Upper lobe of left lung (tissue), 6 donors: ENCODE measurements around the gene MBD3L2B. TPM values are rescaled to one million over a fixed set of nuclear protein-coding genes. Genes with fewer than 3 reads are reported as not detected.

Experiments
- ATAC-seq, 2 donors: fragments of 200-7000 bp; cut with Tn5 transposase; one replicate each; pipeline ENCODE4 v1.9.1; 2022; ENCODE audit warnings: mild to moderate bottlenecking in 2 of 2, moderate library complexity in 2 of 2; ENCODE audit not compliant: low FRiP score in 2 of 2
- DNase-seq, 2 donors: peaks; one replicate each; pipeline ENCODE4 v3.0.0-alpha.2; 2019 to 2020
- H3K27ac ChIP-seq, 4 donors: fragments of 200-600 bp; sonication (generic); one replicate each; pipeline ENCODE4 v1.5.1; 2016 to 2019
- H3K27me3 ChIP-seq, 4 donors: fragments of 200-600 bp; sonication (generic); one replicate each; pipeline ENCODE4 v1.5.1; 2017 to 2019
- H3K36me3 ChIP-seq, 4 donors: fragments of 200-600 bp; sonication (generic); one replicate each; pipeline ENCODE4 v1.5.1; 2016 to 2019
- H3K4me1 ChIP-seq, 4 donors: fragments of 200-600 bp; sonication (generic); one replicate each; pipeline ENCODE4 v1.5.1; 2018 to 2019
- H3K4me3 ChIP-seq, 4 donors: fragments of 200-600 bp; sonication (generic); one replicate each; pipeline ENCODE4 v1.5.1; 2017 to 2019; ENCODE audit warnings: mild to moderate bottlenecking in 2 of 4, moderate library complexity in 1 of 4
- H3K9me3 ChIP-seq, 4 donors: fragments of 200-600 bp; sonication (generic); one replicate each; pipeline ENCODE4 v1.5.1; 2018 to 2019
- CTCF ChIP-seq, 6 experiments: fragments of 450-650 bp in 4 of 6; fragments of 200-600 bp in 2 of 6; sonication (generic) in 2 of 6; IDR thresholded peaks; one replicate each; pipeline ENCODE4 v1.5.1; 2016 to 2019; ENCODE audit warnings: antibody characterized with exemption in 6 of 6
- EP300 ChIP-seq, 4 donors: sonication (generic); formaldehyde crosslinking; IDR thresholded peaks; one replicate each; pipeline ENCODE4 v1.5.1; 2017; ENCODE audit warnings: antibody characterized with exemption in 4 of 4, control low read depth in 2 of 4
- POLR2A ChIP-seq, 4 donors: fragments of 450-650 bp; IDR thresholded peaks; one replicate each; pipeline ENCODE4 v1.5.1; 2016 to 2017; ENCODE audit warnings: antibody characterized with exemption in 4 of 4, mild to moderate bottlenecking in 2 of 4
- POLR2AphosphoS5 ChIP-seq, 2 donors: sonication (generic); formaldehyde crosslinking; IDR thresholded peaks; one replicate each; pipeline ENCODE4 v1.5.1; 2017; ENCODE audit warnings: antibody characterized with exemption in 2 of 2
- WGBS, 2 donors: methylation state at CpG; one replicate each; pipeline ENCODE4 v1.1.5; 2017 to 2018; 5-methylcytosine and 5-hydroxymethylcytosine counted together
- total RNA-seq, 6 donors: library from RNA; depleted of rRNA in 4 of 6; stranded (reverse); fragments of >200 nt in 4 of 6; gene quantifications; one replicate each; pipeline versions ENCODE4 v1.1.0 to v1.2.1, GENCODE V29; 2016 to 2021
- donor health status: DM: no; HTN: no; CAD: no; lungs with moderate emphysema.
- donor health status: DM: no; HTN: yes; CAD: no; lungs with severe emphysema.

The MBD3L2B gene
- total RNA-seq, 6 donors from 2014 or later, result not detected

- Histone ChIP-seq H3K9me3 (no peaks in the 10 kb centered on the region), H3K27ac (no peak overlapping the region), H3K36me3 (no peaks in the 10 kb centered on the region), H3K27me3 (no peaks in the 10 kb centered on the region), H3K4me1 (no peaks in the 10 kb centered on the region), H3K4me3 (no peak overlapping the region)
- no peak for ATAC-seq
- no peak for DNase-seq
- no peak for TF ChIP-seq POLR2A (IDR thresholded peaks at IDR 0.05)
- TF ChIP-seq CTCF (IDR thresholded peaks at IDR 0.05), result no peak
- no peak for TF ChIP-seq POLR2AphosphoS5 (IDR thresholded peaks at IDR 0.05)
- no peak for TF ChIP-seq EP300 (IDR thresholded peaks at IDR 0.05)
- WGBS, 2 donors, result 62 to 79% methylated on average over 1 of the region's 1 CpG
Measured at GRCh38 chr19:7000816-7001215, 20.4 kb downstream of the MBD3L2B start.

- no peaks in the 10 kb centered on the region for H3K27me3 ChIP-seq
- no peaks in the 10 kb centered on the region for H3K9me3 ChIP-seq
- H3K4me3 ChIP-seq, result no peak overlapping the region
- ATAC-seq (peak in 1 of 2 donors; percentile 45), DNase-seq (no peak)
- H3K27ac ChIP-seq, result no peak overlapping the region
- no peaks in the 10 kb centered on the region for H3K36me3 ChIP-seq
- H3K4me1 ChIP-seq, result no peaks in the 10 kb centered on the region
- 57 to 60% methylated on average over 3 of the region's 3 CpGs for WGBS, 2 donors
- TF ChIP-seq EP300 (IDR thresholded peaks at IDR 0.05) (no peak), CTCF (IDR thresholded peaks at IDR 0.05) (no peak), POLR2AphosphoS5 (IDR thresholded peaks at IDR 0.05) (no peak), POLR2A (IDR thresholded peaks at IDR 0.05) (no peak)
Measured at GRCh38 chr19:7000333-7000732, 20.9 kb downstream of the MBD3L2B start.

- Histone ChIP-seq H3K27me3 (no peaks in the 10 kb centered on the region), H3K4me1 (no peaks in the 10 kb centered on the region), H3K4me3 (no peak overlapping the region), H3K9me3 (no peaks in the 10 kb centered on the region), H3K27ac (no peak overlapping the region), H3K36me3 (no peaks in the 10 kb centered on the region)
- WGBS, 2 donors, result 78 to 80% methylated on average over 7 of the region's 7 CpGs
- TF ChIP-seq POLR2A (IDR thresholded peaks at IDR 0.05) (no peak), POLR2AphosphoS5 (IDR thresholded peaks at IDR 0.05) (no peak), EP300 (IDR thresholded peaks at IDR 0.05) (no peak), CTCF (IDR thresholded peaks at IDR 0.05) (no peak)
- DNase-seq (no peak), ATAC-seq (peak in 1 of 2 donors; percentile 24)
Measured at GRCh38 chr19:6999933-7000332, 21.3 kb downstream of the MBD3L2B start.

GRCh38 chr19:6997679-6998445 is 23.4 kb downstream of the MBD3L2B start:
- Histone ChIP-seq H3K4me1 (no peaks in the 10 kb centered on the region), H3K36me3 (no peaks in the 10 kb centered on the region), H3K4me3 (no peak overlapping the region), H3K27ac (no peak overlapping the region), H3K9me3 (no peaks in the 10 kb centered on the region), H3K27me3 (no peaks in the 10 kb centered on the region)
- WGBS, 2 donors, result 77 to 80% methylated on average over 15 of the region's 15 CpGs
- TF ChIP-seq POLR2A (IDR thresholded peaks at IDR 0.05) (peak in 1 of 4 donors; percentile 56), POLR2AphosphoS5 (IDR thresholded peaks at IDR 0.05) (no peak), CTCF (IDR thresholded peaks at IDR 0.05) (no peak), EP300 (IDR thresholded peaks at IDR 0.05) (no peak)
- DNase-seq (peak in 1 of 2 donors; percentile 24), ATAC-seq (peak in 1 of 2 donors; percentile 32)

GRCh38 chr19:6996810-6997209 is 24.4 kb downstream of the MBD3L2B start:
- no peaks in the 10 kb centered on the region for H3K4me1 ChIP-seq
- H3K9me3 ChIP-seq, result no peaks in the 10 kb centered on the region
- H3K27me3 ChIP-seq, result no peaks in the 10 kb centered on the region
- whole genome bisulfite sequencing, 2 donors, result 71 to 77% methylated on average over 4 of the region's 4 CpGs
- DNase-seq (no peak), ATAC-seq (no peak)
- TF ChIP-seq EP300 (IDR thresholded peaks at IDR 0.05) (no peak), CTCF (IDR thresholded peaks at IDR 0.05) (no peak), POLR2A (IDR thresholded peaks at IDR 0.05) (no peak), POLR2AphosphoS5 (IDR thresholded peaks at IDR 0.05) (no peak)
- H3K27ac ChIP-seq, result no peak overlapping the region
- H3K36me3 ChIP-seq, result no peaks in the 10 kb centered on the region
- H3K4me3 ChIP-seq, result no peak overlapping the region
